Stomach (tissue), 9 donors: Measurements from ENCODE around the gene USP7. TPM values are rescaled to one million over a fixed set of nuclear protein-coding genes. Genes with fewer than 3 reads are reported as not detected.

Experiments used
- DNase-seq, 2 donors: peaks; one replicate each; pipeline versions ENCODE4 v3.0.0 to v3.0.0-alpha.2; 2013 to 2019
- H3K27ac ChIP-seq, 5 donors: fragments of 200-600 bp in 4 of 5; sonication (generic) in 4 of 5; one replicate each; pipeline ENCODE4 v1.5.1; 2013 to 2019; ENCODE audit warnings: mild to moderate bottlenecking in 1 of 5, moderate library complexity in 1 of 5
- H3K27me3 ChIP-seq, 3 donors: fragments of 200-600 bp; sonication (generic); one replicate each; pipeline ENCODE4 v1.5.1; 2017 to 2019; ENCODE audit warnings: mixed run types in 1 of 3
- H3K36me3 ChIP-seq, 4 donors: fragments of 200-600 bp; sonication (generic); 1 replicate in 3 of 4; 2 replicates in 1 of 4; pipeline ENCODE4 v1.5.1; 2016 to 2019
- H3K4me1 ChIP-seq, 4 donors: fragments of 200-600 bp; sonication (generic); one replicate each; pipeline ENCODE4 v1.5.1; 2016 to 2019
- H3K4me3 ChIP-seq, 4 donors: fragments of 200-600 bp; sonication (generic) in 3 of 4; one replicate each; pipeline ENCODE4 v1.5.1; 2016 to 2019; ENCODE audit warnings: mild to moderate bottlenecking in 1 of 4
- H3K9me3 ChIP-seq, 4 donors: fragments of 200-600 bp; sonication (generic); one replicate each; pipeline ENCODE4 v1.5.1; 2016 to 2019
- CTCF ChIP-seq, 7 experiments: fragments of 450-650 bp in 4 of 7; fragments of 200-600 bp in 3 of 7; sonication (generic) in 3 of 7; IDR thresholded peaks; one replicate each; pipeline ENCODE4 v1.5.1; 2016 to 2019; ENCODE audit warnings: antibody characterized with exemption in 7 of 7, control low read depth in 2 of 7, mild to moderate bottlenecking in 1 of 7
- EP300 ChIP-seq: sonication (generic); formaldehyde crosslinking; IDR thresholded peaks from one replicate; pipeline ENCODE4 v1.6.1; 2017; ENCODE audit warnings: antibody characterized with exemption
- POLR2A ChIP-seq, 4 donors: fragments of 450-650 bp; IDR thresholded peaks; one replicate each; pipeline ENCODE4 v1.6.1; 2016; ENCODE audit warnings: antibody characterized with exemption in 4 of 4, control low read depth in 2 of 4, mild to moderate bottlenecking in 1 of 4, moderate library complexity in 1 of 4
- POLR2AphosphoS5 ChIP-seq, 3 donors: sonication (generic); formaldehyde crosslinking; IDR thresholded peaks; one replicate each; pipeline ENCODE4 v1.6.1; 2016; ENCODE audit warnings: antibody characterized with exemption in 3 of 3
- WGBS, 5 donors: extraction: QIAGEN DNeasy Blood & Tissue Kit in 3 of 5; methylation state at CpG; one replicate each; pipeline versions ENCODE4 v1.1.5 to v1.1.7; 2013 to 2018; 5-methylcytosine and 5-hydroxymethylcytosine counted together
- intact Hi-C: fragments of 100-400 bp; cut with DNase I; formaldehyde crosslinking; loops from one replicate; pipeline ENCODE4 v1.15.1; 2023; ENCODE audit warnings: low total_unique reads
- polyA plus RNA-seq, 3 donors: library from polyadenylated mRNA; stranded (reverse); fragments of 200-250 nt; gene quantifications; one replicate each; pipeline ENCODE4 v1.2.3, GENCODE V29; 2013
- total RNA-seq, 5 donors: library from RNA; depleted of rRNA; stranded (reverse); fragments of >200 nt; gene quantifications; one replicate each; pipeline versions ENCODE4 v1.1.0 to v1.2.3, GENCODE V29; 2014 to 2016
- donor health status: healthy with polysubstance abuse.
- donor health status: Bipolar disorder and iron deficiency.
- donor health status: healthy.

USP7 gene
- total and polyA plus RNA-seq, 8 donors, result 19.3 to 171 (median 58.0) TPM

- WGBS, 5 donors, result 58 to 63% (median 59%) methylated on average over 6 of the region's 6 CpGs
- Histone ChIP-seq H3K36me3 (no peaks in the 10 kb centered on the region), H3K9me3 (no peaks in the 10 kb centered on the region), H3K27ac (no peak overlapping the region), H3K27me3 (no peaks in the 10 kb centered on the region), H3K4me3 (no peak overlapping the region), H3K4me1 (peaks cover 61 to 95% (median 83%) of the 10 kb centered on the region in 4 donors)
- DNase-seq, result no peak
- intact Hi-C loops, result no loop called here
- no peak for TF ChIP-seq CTCF (IDR thresholded peaks at IDR 0.05)
- no peak for TF ChIP-seq EP300
- no peak for TF ChIP-seq POLR2A (IDR thresholded peaks at IDR 0.05)
- TF ChIP-seq POLR2AphosphoS5 (IDR thresholded peaks at IDR 0.05), result no peak
These were observed 13.9 kb downstream of the USP7 start for GRCh38 chr16:8949536-8950418.

- 65 to 74% (median 73%) methylated on average over 5 of the region's 5 CpGs for WGBS, 5 donors
- Histone ChIP-seq H3K9me3 (no peaks in the 10 kb centered on the region), H3K36me3 (no peaks in the 10 kb centered on the region), H3K4me3 (no peak overlapping the region), H3K4me1 (peaks cover 68 to 97% (median 84%) of the 10 kb centered on the region in 4 donors), H3K27me3 (no peaks in the 10 kb centered on the region), H3K27ac (no peak overlapping the region)
- DNase-seq, result no peak
- intact Hi-C loops, result no loop called here
- TF ChIP-seq CTCF (IDR thresholded peaks at IDR 0.05) (no peak), POLR2AphosphoS5 (IDR thresholded peaks at IDR 0.05) (no peak), POLR2A (IDR thresholded peaks at IDR 0.05) (no peak), EP300 (no peak)
These were observed 14.9 kb downstream of the USP7 start for GRCh38 chr16:8948831-8949230.

GRCh38 chr16:8948069-8948593 lies 15.6 kb downstream of the USP7 start:
- no peak for TF ChIP-seq EP300
- no peak for TF ChIP-seq POLR2A (IDR thresholded peaks at IDR 0.05)
- TF ChIP-seq POLR2AphosphoS5 (IDR thresholded peaks at IDR 0.05), result no peak
- TF ChIP-seq CTCF (IDR thresholded peaks at IDR 0.05), result no peak
- no peak for DNase-seq
- peaks cover 75 to 100% (median 88%) of the 10 kb centered on the region in 4 donors for H3K4me1 ChIP-seq
- intact Hi-C loops, result no loop called here
- H3K36me3 ChIP-seq, result no peaks in the 10 kb centered on the region
- H3K27ac ChIP-seq, result no peak overlapping the region
- H3K9me3 ChIP-seq, result no peaks in the 10 kb centered on the region
- no peaks in the 10 kb centered on the region for H3K27me3 ChIP-seq
- WGBS, 5 donors, result 85 to 90% (median 88%) methylated on average over 6 of the region's 6 CpGs
- H3K4me3 ChIP-seq, result no peak overlapping the region

- peak in 1 of 2 donors; percentile 74 for DNase-seq
- TF ChIP-seq EP300, result no peak
- no peak for TF ChIP-seq CTCF (IDR thresholded peaks at IDR 0.05)
- no peak for TF ChIP-seq POLR2AphosphoS5 (IDR thresholded peaks at IDR 0.05)
- TF ChIP-seq POLR2A (IDR thresholded peaks at IDR 0.05), result no peak
- Histone ChIP-seq H3K27ac (no peak overlapping the region), H3K27me3 (no peaks in the 10 kb centered on the region), H3K9me3 (no peaks in the 10 kb centered on the region), H3K36me3 (no peaks in the 10 kb centered on the region), H3K4me3 (no peak overlapping the region), H3K4me1 (peaks cover 78 to 100% (median 90%) of the 10 kb centered on the region in 4 donors)
- intact Hi-C loops, result no loop called here
- 17 to 57% (median 24%) methylated on average over 6 of the region's 6 CpGs for WGBS, 5 donors
These were observed 17.2 kb downstream of the USP7 start for GRCh38 chr16:8946544-8946943.
